HEK293 (cell line): Measurements from ENCODE around the gene JAKMIP1.

Source experiments
- CTCF ChIA-PET: fragments of 350-600 bp; formaldehyde crosslinking; extraction: SDS; loops from one replicate; lab custom pipeline; 2021; ENCODE audit warnings: antibody characterized with exemption; lab: Yijun Ruan, JAX
- POLR2A ChIA-PET: fragments of 300-600 bp; formaldehyde crosslinking; extraction: SDS; loops from one replicate; lab custom pipeline; 2020; ENCODE audit warnings: antibody characterized with exemption, inconsistent platforms; lab: Yijun Ruan, JAX
- H3K27ac ChIP-seq: fragments of 200-500 bp; sonication (Bioruptor generic); 2 replicates; pipeline ENCODE4 v1.5.1; 2014; ENCODE audit warnings: low read depth, low read length, control low read depth, inconsistent platforms; ENCODE audit errors: extremely low read depth
- H3K36me3 ChIP-seq, 2 experiments: fragments of 200-500 bp in 1 of 2; sonication (Bioruptor generic) in 1 of 2; 1 replicate in 1 of 2; 2 replicates in 1 of 2; pipeline ENCODE4 v1.5.1; 2014 to 2017; ENCODE audit warnings: inconsistent platforms in 2 of 2, low read length in 2 of 2; ENCODE audit not compliant: control insufficient read depth in 2 of 2, insufficient read depth in 1 of 2
- H3K4me1 ChIP-seq: fragments of 200-500 bp; sonication (Bioruptor generic); 2 replicates; pipeline ENCODE4 v1.5.1; 2014; ENCODE audit warnings: mild to moderate bottlenecking, low read length, inconsistent platforms; ENCODE audit not compliant: control insufficient read depth, insufficient read depth
- H3K4me3 ChIP-seq: 2 replicates; pipeline ENCODE4 v1.5.1; 2011; ENCODE audit warnings: low read depth, mild to moderate bottlenecking, control low read depth, low read length, moderate library complexity
- H3K9me3 ChIP-seq: fragments of 200-500 bp; sonication (Bioruptor generic); 2 replicates; pipeline ENCODE4 v1.5.1; 2014; ENCODE audit warnings: low read depth, low read length, inconsistent platforms; ENCODE audit not compliant: control insufficient read depth, insufficient read depth
- BCL11A ChIP-seq: fragments of 450-650 bp; formaldehyde crosslinking; IDR thresholded peaks from 2 replicates; pipeline ENCODE4 v1.5.1; 2016; ENCODE audit warnings: low read depth, missing biosample characterization, missing genetic modification characterization
- GFI1B ChIP-seq: fragments of 450-650 bp; formaldehyde crosslinking; IDR thresholded peaks from 2 replicates; pipeline ENCODE4 v1.5.1; 2016; ENCODE audit warnings: missing biosample characterization, missing genetic modification characterization
- KLF9 ChIP-seq: fragments of 450-650 bp; formaldehyde crosslinking; IDR thresholded peaks from 2 replicates; pipeline ENCODE4 v1.5.1; 2016; ENCODE audit warnings: missing biosample characterization, missing genetic modification characterization, low read depth
- PRDM10 ChIP-seq: fragments of 450-650 bp; formaldehyde crosslinking; IDR thresholded peaks from 2 replicates; pipeline ENCODE4 v1.5.1; 2016; ENCODE audit warnings: missing biosample characterization, missing genetic modification characterization
- TCF7L2 ChIP-seq: IDR thresholded peaks from 2 replicates; pipeline ENCODE4 v1.6.1; 2011; ENCODE audit warnings: low read depth, mild to moderate bottlenecking, inconsistent platforms, low read length, moderate library complexity, borderline replicate concordance
- ZBTB8A ChIP-seq: fragments of 450-650 bp; formaldehyde crosslinking; IDR thresholded peaks from 2 replicates; pipeline ENCODE4 v1.5.1; 2016; ENCODE audit warnings: missing biosample characterization, missing genetic modification characterization
- ZNF133 ChIP-seq: fragments of 450-650 bp; formaldehyde crosslinking; IDR thresholded peaks from 2 replicates; pipeline ENCODE4 v1.5.1; 2016; ENCODE audit warnings: missing biosample characterization, missing genetic modification characterization
- ZNF148 ChIP-seq: fragments of 450-650 bp; formaldehyde crosslinking; IDR thresholded peaks from 2 replicates; pipeline ENCODE4 v1.5.0; 2017; ENCODE audit warnings: missing biosample characterization, missing genetic modification characterization, borderline replicate concordance
- ZNF16 ChIP-seq: fragments of 450-650 bp; formaldehyde crosslinking; IDR thresholded peaks from 2 replicates; pipeline ENCODE4 v1.5.1; 2016; ENCODE audit warnings: low read depth, missing biosample characterization, missing genetic modification characterization
- ZNF221 ChIP-seq: fragments of 450-650 bp; formaldehyde crosslinking; IDR thresholded peaks from 2 replicates; pipeline ENCODE4 v1.5.1; 2017; ENCODE audit warnings: missing biosample characterization, missing genetic modification characterization, borderline replicate concordance
- ZNF37A ChIP-seq: fragments of 450-650 bp; IDR thresholded peaks from 2 replicates; pipeline ENCODE4 v1.5.1; 2018; ENCODE audit warnings: missing biosample characterization, missing genetic modification characterization
- ZNF501 ChIP-seq: fragments of 450-650 bp; formaldehyde crosslinking; IDR thresholded peaks from 2 replicates; pipeline ENCODE4 v1.5.1; 2016; ENCODE audit warnings: missing biosample characterization, missing genetic modification characterization
- ZNF561 ChIP-seq: fragments of 450-650 bp; IDR thresholded peaks from 2 replicates; pipeline ENCODE4 v1.5.1; 2018; ENCODE audit warnings: missing biosample characterization, missing genetic modification characterization, borderline replicate concordance
- ZNF596 ChIP-seq: fragments of 450-650 bp; IDR thresholded peaks from 2 replicates; pipeline ENCODE4 v1.5.0; 2018; ENCODE audit warnings: missing biosample characterization, mild to moderate bottlenecking, missing genetic modification characterization, moderate library complexity
- ZNF610 ChIP-seq: fragments of 450-650 bp; formaldehyde crosslinking; IDR thresholded peaks from 2 replicates; pipeline ENCODE4 v1.5.1; 2016; ENCODE audit warnings: missing biosample characterization, missing genetic modification characterization, borderline replicate concordance
- ZNF701 ChIP-seq: fragments of 450-650 bp; formaldehyde crosslinking; IDR thresholded peaks from 2 replicates; pipeline ENCODE4 v1.5.1; 2016; ENCODE audit warnings: missing biosample characterization, missing genetic modification characterization
- TF ChIP-seq, protein P1 (sequence below): fragments of 450-650 bp; formaldehyde crosslinking; IDR thresholded peaks from 2 replicates; pipeline ENCODE4 v1.5.1; 2016; ENCODE audit warnings: missing biosample characterization, missing genetic modification characterization
- TF ChIP-seq, protein P2 (sequence below): fragments of 450-650 bp; formaldehyde crosslinking; IDR thresholded peaks from 2 replicates; pipeline ENCODE4 v1.5.1; 2017; ENCODE audit warnings: missing biosample characterization, missing genetic modification characterization
- TF ChIP-seq, protein P3 (sequence below): fragments of 450-650 bp; formaldehyde crosslinking; IDR thresholded peaks from 2 replicates; pipeline ENCODE4 v1.5.1; 2016; ENCODE audit warnings: missing biosample characterization, missing genetic modification characterization

JAKMIP1 gene

DNA sequence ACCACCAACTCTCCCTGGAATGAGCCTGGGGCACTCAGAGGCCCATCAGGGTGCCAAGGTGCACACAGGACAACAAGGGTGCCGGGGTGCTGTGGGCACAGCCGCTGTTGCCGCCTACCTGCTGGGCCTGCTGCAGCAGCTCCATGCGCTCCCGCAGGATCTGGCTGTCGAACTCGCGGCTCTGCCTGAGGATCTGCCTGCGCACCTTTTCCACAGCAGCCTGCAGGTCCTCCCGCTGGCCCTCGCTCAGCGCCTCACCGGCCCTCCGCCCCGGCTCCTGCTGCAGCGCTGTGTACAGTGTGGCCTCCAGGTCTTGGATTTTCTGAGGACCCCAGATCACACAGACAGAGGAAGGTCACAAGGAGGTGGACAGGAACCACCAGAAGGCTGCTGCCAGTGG is 164.6 kb downstream of the JAKMIP1 start:
- ChIA-PET POLR2A (no interaction called here), CTCF (no interaction called here)
- Histone ChIP-seq H3K27ac (no peak overlapping the region), H3K4me1 (no peaks in the 10 kb centered on the region), H3K4me3 (no peak overlapping the region), H3K36me3 (no peaks in the 10 kb centered on the region), H3K9me3 (no peaks in the 10 kb centered on the region)
- TF ChIP-seq ZNF16 (no peak), ZNF148 (tag by site-specific recombination) (no peak), ZBTB8A (tag by site-specific recombination) (no peak), PRDM10 (tag by site-specific recombination) (no peak), GFI1B (no peak), ZNF221 (no peak), TCF7L2 (no peak), ZNF610 (tag by site-specific recombination) (no peak)
- TF ChIP-seq, protein P1, sequence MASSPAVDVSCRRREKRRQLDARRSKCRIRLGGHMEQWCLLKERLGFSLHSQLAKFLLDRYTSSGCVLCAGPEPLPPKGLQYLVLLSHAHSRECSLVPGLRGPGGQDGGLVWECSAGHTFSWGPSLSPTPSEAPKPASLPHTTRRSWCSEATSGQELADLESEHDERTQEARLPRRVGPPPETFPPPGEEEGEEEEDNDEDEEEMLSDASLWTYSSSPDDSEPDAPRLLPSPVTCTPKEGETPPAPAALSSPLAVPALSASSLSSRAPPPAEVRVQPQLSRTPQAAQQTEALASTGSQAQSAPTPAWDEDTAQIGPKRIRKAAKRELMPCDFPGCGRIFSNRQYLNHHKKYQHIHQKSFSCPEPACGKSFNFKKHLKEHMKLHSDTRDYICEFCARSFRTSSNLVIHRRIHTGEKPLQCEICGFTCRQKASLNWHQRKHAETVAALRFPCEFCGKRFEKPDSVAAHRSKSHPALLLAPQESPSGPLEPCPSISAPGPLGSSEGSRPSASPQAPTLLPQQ = no peak
- TF ChIP-seq, protein P2, sequence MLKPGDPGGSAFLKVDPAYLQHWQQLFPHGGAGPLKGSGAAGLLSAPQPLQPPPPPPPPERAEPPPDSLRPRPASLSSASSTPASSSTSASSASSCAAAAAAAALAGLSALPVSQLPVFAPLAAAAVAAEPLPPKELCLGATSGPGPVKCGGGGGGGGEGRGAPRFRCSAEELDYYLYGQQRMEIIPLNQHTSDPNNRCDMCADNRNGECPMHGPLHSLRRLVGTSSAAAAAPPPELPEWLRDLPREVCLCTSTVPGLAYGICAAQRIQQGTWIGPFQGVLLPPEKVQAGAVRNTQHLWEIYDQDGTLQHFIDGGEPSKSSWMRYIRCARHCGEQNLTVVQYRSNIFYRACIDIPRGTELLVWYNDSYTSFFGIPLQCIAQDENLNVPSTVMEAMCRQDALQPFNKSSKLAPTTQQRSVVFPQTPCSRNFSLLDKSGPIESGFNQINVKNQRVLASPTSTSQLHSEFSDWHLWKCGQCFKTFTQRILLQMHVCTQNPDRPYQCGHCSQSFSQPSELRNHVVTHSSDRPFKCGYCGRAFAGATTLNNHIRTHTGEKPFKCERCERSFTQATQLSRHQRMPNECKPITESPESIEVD (tag by site-specific recombination) = no peak

GRCh38 chr4:6033381-6033780 is 167.0 kb downstream of the JAKMIP1 start:
- ChIA-PET CTCF (no interaction called here), POLR2A (no interaction called here)
- no peak overlapping the region for H3K4me3 ChIP-seq
- no peaks in the 10 kb centered on the region for H3K36me3 ChIP-seq
- H3K27ac ChIP-seq = no peak overlapping the region
- no peaks in the 10 kb centered on the region for H3K9me3 ChIP-seq
- TF ChIP-seq KLF9 (tag by site-specific recombination) = no peak
- TF ChIP-seq, protein P3, sequence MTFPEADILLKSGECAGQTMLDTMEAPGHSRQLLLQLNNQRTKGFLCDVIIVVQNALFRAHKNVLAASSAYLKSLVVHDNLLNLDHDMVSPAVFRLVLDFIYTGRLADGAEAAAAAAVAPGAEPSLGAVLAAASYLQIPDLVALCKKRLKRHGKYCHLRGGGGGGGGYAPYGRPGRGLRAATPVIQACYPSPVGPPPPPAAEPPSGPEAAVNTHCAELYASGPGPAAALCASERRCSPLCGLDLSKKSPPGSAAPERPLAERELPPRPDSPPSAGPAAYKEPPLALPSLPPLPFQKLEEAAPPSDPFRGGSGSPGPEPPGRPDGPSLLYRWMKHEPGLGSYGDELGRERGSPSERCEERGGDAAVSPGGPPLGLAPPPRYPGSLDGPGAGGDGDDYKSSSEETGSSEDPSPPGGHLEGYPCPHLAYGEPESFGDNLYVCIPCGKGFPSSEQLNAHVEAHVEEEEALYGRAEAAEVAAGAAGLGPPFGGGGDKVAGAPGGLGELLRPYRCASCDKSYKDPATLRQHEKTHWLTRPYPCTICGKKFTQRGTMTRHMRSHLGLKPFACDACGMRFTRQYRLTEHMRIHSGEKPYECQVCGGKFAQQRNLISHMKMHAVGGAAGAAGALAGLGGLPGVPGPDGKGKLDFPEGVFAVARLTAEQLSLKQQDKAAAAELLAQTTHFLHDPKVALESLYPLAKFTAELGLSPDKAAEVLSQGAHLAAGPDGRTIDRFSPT (tag by site-specific recombination) = no peak
- TF ChIP-seq BCL11A = no peak
- no peak for TF ChIP-seq ZNF501 (tag by site-specific recombination)
- no peak for TF ChIP-seq ZNF701 (tag by site-specific recombination)
- TF ChIP-seq ZNF37A (tag by site-specific recombination) = no peak
- TF ChIP-seq ZNF561 = no peak
- TF ChIP-seq ZNF133 (tag by site-specific recombination) = no peak
- TF ChIP-seq ZNF596 (tag by site-specific recombination) = no peak
- no peaks in the 10 kb centered on the region for H3K4me1 ChIP-seq
